IMR-90 (cell line): Measurements from ENCODE around the gene GLG1.
"Not testable (repeated sequence)": the region's sequence is repeated elsewhere in the genome, so short reads cannot be mapped to it uniquely, and the experiment has no call there.

Experiments
- BHLHE40 ChIP-seq: fragments of 150-350 bp; IDR thresholded peaks from 2 replicates; pipeline ENCODE4 v1.6.1; 2016; ENCODE audit warnings: mild to moderate bottlenecking, low read depth, low read length
- CHD1 ChIP-seq: IDR thresholded peaks from 2 replicates; pipeline ENCODE4 v1.6.1; 2012; ENCODE audit warnings: low read depth, low read length, improper control_type of control experiment
- CTCF ChIP-seq: conservative IDR thresholded peaks from 2 replicates; pipeline ENCODE4 v1.5.1; 2012; ENCODE audit warnings: mild to moderate bottlenecking, low read depth, low read length, improper control_type of control experiment
- FOS ChIP-seq: fragments of 150-350 bp; IDR thresholded peaks from 2 replicates; pipeline ENCODE4 v1.6.1; 2016; ENCODE audit warnings: low read depth, low read length
- NFE2L2 ChIP-seq: fragments of 150-350 bp; IDR thresholded peaks from 2 replicates; pipeline ENCODE4 v1.6.1; 2016; ENCODE audit warnings: low read depth, mild to moderate bottlenecking, low read length
- POLR2A ChIP-seq: IDR thresholded peaks from 2 replicates; pipeline ENCODE4 v1.6.1; 2012; ENCODE audit warnings: mild to moderate bottlenecking, low read depth, low read length
- RAD21 ChIP-seq: IDR thresholded peaks from 2 replicates; pipeline ENCODE4 v1.6.1; 2012; ENCODE audit warnings: low read length, improper control_type of control experiment
- RCOR1 ChIP-seq: IDR thresholded peaks from 2 replicates; pipeline ENCODE4 v1.6.1; 2012; ENCODE audit warnings: mild to moderate bottlenecking, low read length, improper control_type of control experiment; ENCODE audit not compliant: insufficient replicate concordance
- USF2 ChIP-seq: fragments of 150-350 bp; IDR thresholded peaks from 2 replicates; pipeline ENCODE4 v1.6.1; 2017; ENCODE audit warnings: mild to moderate bottlenecking, antibody characterized with exemption, low read length, low read depth

GRCh38 chr16:74443624-74444346, 163.1 kb downstream of the GLG1 start:
- not testable (repeated sequence) for TF ChIP-seq CTCF, FOS, CHD1, RAD21, NFE2L2, BHLHE40, USF2, POLR2A, RCOR1
